ENCODE measurements around the gene HELZ. TPM values are rescaled to one million over a fixed set of nuclear protein-coding genes. Genes with fewer than 3 reads are reported as not detected.

Gene HELZ
- total and polyA plus RNA-seq, 2 donors from 2014 or later = 2.8 to 58.8 TPM

- Histone ChIP-seq H3K36me3 (ENCODE audit: control insufficient read depth in 2 of 3, insufficient read depth in 3 of 3, low read length in 3 of 3) (peaks cover 3 to 4% (median 3%) of the 10 kb centered on the region in 3 donors), H3K9me3 (ENCODE audit: control insufficient read depth in 2 of 3, insufficient read depth in 1 of 3, low read length in 3 of 3) (no peaks in the 10 kb centered on the region), H3K4me3 (ENCODE audit: low read length in 3 of 3) (no peak overlapping the region), H3K4me1 (ENCODE audit: control insufficient read depth in 2 of 3, insufficient read depth in 2 of 3, low read depth in 1 of 3, low read length in 3 of 3) (peaks cover 0 to 5% (median 0%) of the 10 kb centered on the region in 3 donors), H3K9ac (ENCODE audit: low read length in 3 of 3) (no peak overlapping the region), H3K27me3 (ENCODE audit: control insufficient read depth, insufficient read depth, low read length) (no peaks in the 10 kb centered on the region), H3K27ac (ENCODE audit: low read depth in 2 of 2, low read length in 2 of 2) (no peak overlapping the region)
- TF ChIP-seq CTCF (IDR thresholded peaks at IDR 0.05; ENCODE audit: borderline replicate concordance, extremely low read depth, insufficient read depth) = no peak
- intact Hi-C loops (cut with DNase I) = no loop called here
- FAIRE-seq (no peak), DNase-seq (no peak)
These were observed 57.1 kb downstream of the HELZ start for GRCh38 chr17:67187927-67188326.

- no peak overlapping the region for H3K27ac ChIP-seq (ENCODE audit: low read depth in 2 of 2, low read length in 2 of 2)
These were observed 58.2 kb downstream of the HELZ start for GRCh38 chr17:67186782-67187181.

GRCh38 chr17:67183531-67183930 is 61.5 kb downstream of the HELZ start:
- DNase-seq = no peak
- no peak overlapping the region for H3K9ac ChIP-seq (ENCODE audit: low read length in 3 of 3)
- TF ChIP-seq CTCF (IDR thresholded peaks at IDR 0.05; ENCODE audit: borderline replicate concordance, extremely low read depth, insufficient read depth) = no peak
- H3K4me3 ChIP-seq (ENCODE audit: low read length in 3 of 3) = no peak overlapping the region
- no peaks in the 10 kb centered on the region for H3K9me3 ChIP-seq (ENCODE audit: control insufficient read depth in 2 of 3, insufficient read depth in 1 of 3, low read length in 3 of 3)
- peaks cover 0 to 5% (median 0%) of the 10 kb centered on the region in 3 donors for H3K4me1 ChIP-seq (ENCODE audit: control insufficient read depth in 2 of 3, insufficient read depth in 2 of 3, low read depth in 1 of 3, low read length in 3 of 3)
- no peak for FAIRE-seq
- intact Hi-C loops (cut with DNase I) = no loop called here
- H3K27me3 ChIP-seq (ENCODE audit: control insufficient read depth, insufficient read depth, low read length) = no peaks in the 10 kb centered on the region
- H3K36me3 ChIP-seq (ENCODE audit: control insufficient read depth in 2 of 3, insufficient read depth in 3 of 3, low read length in 3 of 3) = peaks cover 0 to 4% (median 3%) of the 10 kb centered on the region in 3 donors
- no peak overlapping the region for H3K27ac ChIP-seq (ENCODE audit: low read depth in 2 of 2, low read length in 2 of 2)

More at GRCh38 chr17:67186782-67187181, 58.2 kb downstream of the HELZ start:
- peaks cover 3 to 5% (median 3%) of the 10 kb centered on the region in 3 donors for H3K36me3 ChIP-seq (ENCODE audit: control insufficient read depth in 2 of 3, insufficient read depth in 3 of 3, low read length in 3 of 3)
- FAIRE-seq = no peak
- H3K9me3 ChIP-seq (ENCODE audit: control insufficient read depth in 2 of 3, insufficient read depth in 1 of 3, low read length in 3 of 3) = no peaks in the 10 kb centered on the region
- TF ChIP-seq CTCF (IDR thresholded peaks at IDR 0.05; ENCODE audit: borderline replicate concordance, extremely low read depth, insufficient read depth) = no peak
- intact Hi-C loops (cut with DNase I) = no loop called here
- no peak for DNase-seq
- H3K9ac ChIP-seq (ENCODE audit: low read length in 3 of 3) = no peak overlapping the region
- no peaks in the 10 kb centered on the region for H3K27me3 ChIP-seq (ENCODE audit: control insufficient read depth, insufficient read depth, low read length)
- H3K4me1 ChIP-seq (ENCODE audit: control insufficient read depth in 2 of 3, insufficient read depth in 2 of 3, low read depth in 1 of 3, low read length in 3 of 3) = peaks cover 0 to 5% (median 0%) of the 10 kb centered on the region in 3 donors
- H3K4me3 ChIP-seq (ENCODE audit: low read length in 3 of 3) = no peak overlapping the region

GRCh38 chr17:67181825-67182224 is 63.2 kb downstream of the HELZ start:
- FAIRE-seq (no peak), DNase-seq (no peak)
- H3K27ac ChIP-seq (ENCODE audit: low read depth in 2 of 2, low read length in 2 of 2) = no peak overlapping the region
- no peaks in the 10 kb centered on the region for H3K27me3 ChIP-seq (ENCODE audit: control insufficient read depth, insufficient read depth, low read length)
- no peak overlapping the region for H3K9ac ChIP-seq (ENCODE audit: low read length in 3 of 3)
- H3K36me3 ChIP-seq (ENCODE audit: control insufficient read depth in 2 of 3, insufficient read depth in 3 of 3, low read length in 3 of 3) = peaks cover 0 to 4% (median 2%) of the 10 kb centered on the region in 3 donors
- no peak for TF ChIP-seq CTCF (IDR thresholded peaks at IDR 0.05; ENCODE audit: borderline replicate concordance, extremely low read depth, insufficient read depth)
- H3K4me1 ChIP-seq (ENCODE audit: control insufficient read depth in 2 of 3, insufficient read depth in 2 of 3, low read depth in 1 of 3, low read length in 3 of 3) = peaks cover 0 to 5% (median 0%) of the 10 kb centered on the region in 3 donors
- intact Hi-C loops (cut with DNase I) = no loop called here
- H3K9me3 ChIP-seq (ENCODE audit: control insufficient read depth in 2 of 3, insufficient read depth in 1 of 3, low read length in 3 of 3) = no peaks in the 10 kb centered on the region
- no peak overlapping the region for H3K4me3 ChIP-seq (ENCODE audit: low read length in 3 of 3)

Measured in kidney (tissue), 14 donors.